CD1c-positive myeloid dendritic cell (primary cell): Measurements from ENCODE around the gene ELAVL2.
"Not testable (repeated sequence)": the region's sequence is repeated elsewhere in the genome, so short reads cannot be mapped to it uniquely, and the experiment has no call there.

Source experiments
- DNase-seq: peaks from one replicate; pipeline ENCODE4 v3.0.0-alpha.2; 2016; ENCODE audit errors: extremely low spot score

ELAVL2 gene

DNA sequence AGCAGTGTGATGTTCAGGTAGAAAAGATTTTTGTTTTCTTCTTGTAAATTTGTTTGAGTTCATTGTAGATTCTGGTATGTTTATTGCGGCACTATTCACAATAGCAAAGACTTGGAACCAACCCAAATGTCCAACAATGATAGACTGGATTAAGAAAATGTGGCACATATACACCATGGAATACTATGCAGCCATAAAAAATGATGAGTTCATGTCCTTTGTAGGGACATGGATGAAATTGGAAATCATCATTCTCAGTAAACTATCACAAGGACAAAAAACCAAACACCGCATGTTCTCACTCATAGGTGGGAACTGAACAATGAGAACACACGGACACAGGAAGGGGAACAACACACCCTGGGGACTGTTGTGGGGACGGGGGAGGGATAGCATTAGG lies 103.0 kb downstream of the ELAVL2 start:
- not testable (repeated sequence) for DNase-seq

- DNase-seq, result no peak
Measured at GRCh38 chr9:23721466-23721865, 104.6 kb downstream of the ELAVL2 start.

- no peak for DNase-seq
Measured at GRCh38 chr9:23717505-23717904, 108.5 kb downstream of the ELAVL2 start.

DNA sequence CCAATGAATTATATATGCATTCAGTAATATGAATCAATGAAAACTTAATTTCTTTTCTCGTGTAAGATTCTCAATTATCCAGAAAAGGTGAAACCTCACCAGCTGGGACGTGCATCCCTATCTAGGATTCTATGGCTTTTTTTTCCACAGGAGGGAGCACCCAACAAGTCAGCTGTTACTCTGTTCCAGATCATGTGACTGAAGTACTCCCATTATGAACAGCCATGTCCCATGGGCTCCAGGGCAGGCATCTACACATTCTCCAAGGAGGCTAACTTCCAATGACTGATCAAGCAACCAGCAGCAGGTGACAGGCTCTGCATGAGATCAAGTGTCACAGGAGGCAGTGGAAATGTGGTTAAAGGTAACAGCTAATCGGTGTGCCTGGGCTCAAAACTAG lies 118.8 kb downstream of the ELAVL2 start:
- DNase-seq, result no peak

DNA sequence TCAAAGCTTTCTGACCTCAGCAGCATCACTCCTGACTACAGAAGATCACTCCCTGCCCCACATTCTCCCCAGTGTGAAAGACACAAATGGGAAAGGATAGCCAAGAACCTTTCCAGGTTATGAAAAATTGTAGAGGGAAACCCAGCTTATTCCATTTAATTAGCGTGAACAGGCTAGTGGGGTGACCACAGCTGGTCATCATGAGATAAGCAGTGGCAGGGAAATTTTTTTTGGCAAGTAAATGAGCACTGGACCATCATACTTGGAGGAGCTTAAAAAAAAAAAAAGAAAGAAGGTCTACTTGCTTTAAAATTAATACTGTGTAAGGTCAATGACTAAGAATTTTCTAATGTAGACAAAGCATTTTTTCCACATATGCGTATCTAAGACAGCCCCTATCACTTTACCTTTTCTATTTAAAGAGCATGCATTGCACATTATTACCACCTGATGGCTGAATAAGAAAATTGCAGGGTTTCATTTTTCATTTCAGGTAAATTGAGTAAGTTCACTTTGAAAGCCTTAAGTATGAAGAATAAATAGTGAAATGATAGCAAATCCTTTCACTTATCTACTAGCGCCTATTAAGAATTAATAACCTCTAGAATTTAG lies 123.6 kb downstream of the ELAVL2 start:
- no peak for DNase-seq

DNA sequence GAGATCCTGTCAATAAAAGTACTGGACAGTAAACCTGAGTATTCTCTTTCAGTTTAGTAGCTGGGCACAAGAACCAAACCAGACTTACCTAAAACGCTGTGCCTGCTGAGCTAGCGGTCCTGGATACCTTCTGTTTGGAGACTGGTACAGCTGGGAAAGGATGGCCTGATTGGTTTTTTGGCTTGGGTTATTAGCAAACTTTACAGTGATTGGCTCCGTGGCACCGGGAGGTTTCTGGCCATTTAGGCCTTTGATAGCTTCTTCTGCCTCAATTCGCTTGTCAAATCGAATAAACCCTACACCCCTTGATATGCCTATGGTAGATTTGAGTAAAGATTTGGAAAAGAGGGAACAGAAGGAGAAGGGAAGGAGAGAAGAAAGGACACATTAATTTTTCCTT lies 124.7 kb downstream of the ELAVL2 start:
- no peak for DNase-seq

GRCh38 chr9:23700359-23700758 lies 125.7 kb downstream of the ELAVL2 start:
- no peak for DNase-seq

DNA sequence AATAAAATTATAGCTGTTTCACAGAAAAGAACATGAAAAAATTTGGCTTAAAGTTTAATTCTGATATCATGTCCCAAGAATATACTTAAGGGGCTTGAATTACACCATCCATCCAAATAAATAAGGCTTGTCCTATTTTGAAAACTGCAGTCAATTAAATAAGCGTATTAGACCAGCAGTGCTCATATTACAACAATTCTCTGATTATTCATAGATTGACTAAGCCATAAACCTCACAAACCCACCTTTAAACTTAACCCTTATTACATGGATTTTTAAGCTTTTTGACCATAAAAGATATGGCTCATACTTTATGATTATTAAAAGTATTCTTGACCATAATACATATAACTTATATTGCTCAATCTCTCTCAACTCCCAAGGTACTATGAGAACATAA lies 127.9 kb downstream of the ELAVL2 start:
- DNase-seq, result no peak

DNA sequence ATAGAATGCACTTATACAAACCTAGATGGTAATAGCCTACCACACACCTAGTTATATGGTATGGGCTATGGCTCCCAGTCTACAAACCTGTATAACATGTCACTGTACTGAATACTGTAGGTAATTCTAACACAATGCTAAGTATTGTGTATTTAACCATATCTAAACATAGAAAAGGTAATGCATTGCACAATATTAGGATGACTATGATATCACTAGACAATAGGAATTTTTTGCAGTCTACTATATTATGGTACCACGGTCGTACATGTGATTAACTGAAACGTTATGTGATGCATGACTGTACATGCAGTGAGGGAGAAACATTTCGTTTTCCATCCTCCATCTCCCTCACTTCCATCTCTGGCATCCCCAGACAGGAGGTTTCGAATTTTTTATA lies 130.5 kb downstream of the ELAVL2 start:
- no peak for DNase-seq

DNA sequence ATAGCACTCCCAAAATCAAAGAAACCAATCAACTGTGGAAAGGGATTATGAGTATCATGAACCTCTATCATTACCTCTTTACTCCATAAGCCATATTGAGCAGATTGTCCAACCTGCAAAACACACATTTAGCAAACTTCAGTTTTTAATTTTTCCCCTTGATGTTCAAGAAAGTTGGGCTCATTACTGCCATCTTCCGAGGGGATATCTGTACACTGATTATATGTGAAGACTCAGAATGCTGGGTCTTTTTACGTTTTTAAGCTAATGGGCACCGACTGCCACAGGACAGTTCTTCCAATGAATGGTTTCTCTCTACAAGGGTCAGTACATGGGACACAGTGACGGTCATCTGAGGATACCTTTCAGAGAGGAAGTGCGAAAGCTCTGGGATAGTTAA lies 132.7 kb downstream of the ELAVL2 start:
- DNase-seq, result no peak

- no peak for DNase-seq
Measured at GRCh38 chr9:23686896-23687295, 139.1 kb downstream of the ELAVL2 start.

- DNase-seq, result no peak
Measured at GRCh38 chr9:23686257-23686656, 139.8 kb downstream of the ELAVL2 start.

- no peak for DNase-seq
Measured at GRCh38 chr9:23683611-23684061, 142.4 kb downstream of the ELAVL2 start.

GRCh38 chr9:23682891-23683431 lies 143.1 kb downstream of the ELAVL2 start:
- DNase-seq, result no peak

- no peak for DNase-seq
Measured at GRCh38 chr9:23682352-23682751, 143.7 kb downstream of the ELAVL2 start.

GRCh38 chr9:23677446-23677845 lies 148.6 kb downstream of the ELAVL2 start:
- DNase-seq, result no peak

GRCh38 chr9:23674016-23674585 lies 151.9 kb downstream of the ELAVL2 start:
- no peak for DNase-seq

DNA sequence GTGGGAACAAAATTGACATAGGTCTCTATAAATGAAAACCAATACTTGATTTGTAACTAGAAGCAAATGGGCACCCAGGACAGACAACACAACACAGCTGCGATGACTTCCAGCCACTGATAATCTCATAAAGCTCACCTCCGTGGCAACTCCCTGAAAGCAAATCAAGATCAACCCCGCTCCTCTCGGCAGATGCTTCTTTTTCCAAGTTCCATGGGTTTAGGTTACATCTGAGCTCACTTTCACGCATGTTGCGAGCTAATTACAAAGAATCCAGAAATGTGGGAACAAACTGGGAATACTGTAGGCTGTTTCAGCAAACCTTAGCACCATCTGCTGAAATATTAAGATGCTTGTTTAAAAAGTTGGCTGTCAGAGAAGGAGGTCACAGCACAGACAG lies 153.9 kb downstream of the ELAVL2 start:
- DNase-seq, result no peak

DNA sequence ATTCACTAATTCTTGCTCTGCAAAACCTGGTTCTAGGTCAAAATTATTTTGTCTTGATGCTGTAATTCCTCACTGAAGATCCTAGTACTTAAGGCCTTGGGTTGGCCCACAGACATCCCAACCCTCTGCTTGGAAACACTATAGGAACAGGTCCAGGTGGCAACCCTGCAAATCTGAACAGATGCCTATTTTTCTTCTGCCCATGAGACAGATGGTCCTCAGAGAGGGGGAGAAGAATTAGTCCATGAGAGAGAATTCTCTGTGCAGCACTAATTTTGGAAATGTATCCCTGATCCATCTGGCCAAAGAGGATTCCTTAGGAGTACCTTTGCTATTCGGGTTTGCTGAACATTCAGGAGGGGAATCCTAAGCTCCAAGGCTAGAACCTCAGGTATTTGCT lies 156.3 kb downstream of the ELAVL2 start:
- no peak for DNase-seq

GRCh38 chr9:23665635-23666034 lies 160.4 kb downstream of the ELAVL2 start:
- DNase-seq, result no peak

- DNase-seq, result no peak
Measured at GRCh38 chr9:23665051-23665450, 161.0 kb downstream of the ELAVL2 start.

DNA sequence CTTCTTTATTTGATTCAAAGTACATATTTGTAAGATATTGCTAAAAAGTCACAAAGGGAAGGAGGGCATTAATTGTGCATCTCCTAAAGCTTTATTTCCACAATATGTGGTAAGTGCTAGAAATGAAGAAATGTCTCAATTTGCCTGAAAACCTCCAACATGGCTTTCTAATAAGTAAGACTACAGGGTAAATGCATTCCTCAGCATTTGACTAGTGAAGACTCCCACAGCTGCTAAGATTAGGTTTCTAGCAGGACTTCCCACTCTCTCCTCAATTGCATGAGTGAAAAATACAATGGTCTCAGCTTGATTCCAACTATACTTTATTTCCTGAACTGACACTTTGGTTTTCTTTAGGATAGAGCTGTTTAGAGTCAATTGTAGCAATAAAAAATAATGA lies 162.1 kb downstream of the ELAVL2 start:
- no peak for DNase-seq

GRCh38 chr9:23663536-23663935 lies 162.5 kb downstream of the ELAVL2 start:
- DNase-seq, result no peak

DNA sequence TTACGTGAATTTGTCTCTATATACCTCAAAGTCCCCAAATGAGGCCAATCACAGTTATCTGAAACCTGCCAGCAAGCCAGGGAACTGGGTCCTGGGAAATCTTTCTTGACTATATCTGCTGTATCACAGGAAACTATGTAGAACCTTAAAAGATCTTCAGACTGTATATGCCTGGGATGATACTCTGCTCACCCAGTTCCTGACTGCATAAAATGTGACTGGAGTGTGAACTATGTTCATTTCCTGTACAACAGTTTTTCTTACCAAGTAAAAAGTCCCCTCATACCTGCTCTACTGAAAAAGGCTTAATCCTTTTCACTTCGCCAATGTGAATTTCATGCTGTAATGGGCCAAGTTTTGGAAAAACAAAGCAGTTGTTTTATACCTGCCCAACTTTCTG lies 162.9 kb downstream of the ELAVL2 start:
- no peak for DNase-seq
